ENCODE data around the gene CCNDBP1.

- no peak for TF ChIP-seq CBFB (CRISPR knock-in tag; IDR thresholded peaks at IDR 0.05; ENCODE audit: low read depth)
- TF ChIP-seq USF2 (CRISPR knock-in tag; IDR thresholded peaks at IDR 0.05): no peak
- TF ChIP-seq ESRRA (CRISPR knock-in tag; IDR thresholded peaks at IDR 0.05; ENCODE audit: borderline replicate concordance): no peak
- no peak for TF ChIP-seq CTCF (IDR thresholded peaks at IDR 0.05)
- no peak for TF ChIP-seq ELF4 (CRISPR knock-in tag; IDR thresholded peaks at IDR 0.05; ENCODE audit: low read depth)
- no peak for TF ChIP-seq AR (CRISPR knock-in tag; IDR thresholded peaks at IDR 0.05)
- TF ChIP-seq ERG (CRISPR knock-in tag; IDR thresholded peaks at IDR 0.05): no peak
These were observed 31.9 kb upstream of the CCNDBP1 start for GRCh38 chr15:43153269-43153668.

Data from WTC11 (cell line).